WTC11 (cell line): ENCODE results near the gene DPPA5. TPM values are rescaled to one million over a fixed set of nuclear protein-coding genes. Genes with fewer than 3 reads are reported as not detected.

Source experiments
- ATAC-seq: fragments of 200-7000 bp; cut with Tn5 transposase; 2 replicates; pipeline ENCODE4 v1.10.0; 2021; ENCODE audit warnings: mild to moderate bottlenecking, moderate library complexity
- CTCF ChIA-PET: fragments of 300-600 bp; sonication (Branson Sonifier 250); formaldehyde crosslinking; loops from one replicate; lab custom pipeline; 2021; ENCODE audit warnings: antibody characterized with exemption; lab: Charles Lee
- POLR2A ChIA-PET: fragments of 350-600 bp; sonication (Branson Sonifier 250); formaldehyde crosslinking; loops from one replicate; lab custom pipeline; 2021; ENCODE audit warnings: antibody characterized with exemption; lab: Charles Lee
- DNase-seq: peaks from one replicate; pipeline ENCODE4 v3.0.0; 2021; ENCODE audit warnings: low spot score
- H3K27ac Mint-ChIP-seq: 2 replicates; pipeline ENCODE4 v1.8.0; 2021; ENCODE audit warnings: mixed read lengths
- H3K27me3 Mint-ChIP-seq: 2 replicates; pipeline ENCODE4 v1.8.0; 2021; ENCODE audit warnings: low read depth, mild to moderate bottlenecking, moderate library complexity, mixed read lengths
- H3K36me3 Mint-ChIP-seq: 2 replicates; pipeline ENCODE4 v1.8.0; 2021; ENCODE audit warnings: mixed read lengths
- H3K4me1 Mint-ChIP-seq: 2 replicates; pipeline ENCODE4 v1.8.0; 2022; ENCODE audit warnings: mixed read lengths
- H3K4me3 Mint-ChIP-seq: 2 replicates; pipeline ENCODE4 v1.8.0; 2021; ENCODE audit warnings: mild to moderate bottlenecking, moderate library complexity, mixed read lengths
- H3K9me3 Mint-ChIP-seq: 2 replicates; pipeline ENCODE4 v1.8.0; 2021; ENCODE audit warnings: mixed read lengths
- ATF3 ChIP-seq: sonication (generic); formaldehyde crosslinking; conservative IDR thresholded peaks from 2 replicates; pipeline ENCODE4 v1.8.1; 2022; ENCODE audit warnings: mild to moderate bottlenecking, missing genetic modification reagents
- CTCF ChIP-seq: fragments of 200-600 bp; IDR thresholded peaks from 2 replicates; pipeline ENCODE4 v1.8.0; 2022; ENCODE audit warnings: antibody characterized with exemption
- IRF2 ChIP-seq: sonication (generic); formaldehyde crosslinking; IDR thresholded peaks from 2 replicates; pipeline ENCODE4 v1.8.0; 2022; ENCODE audit warnings: low read depth, missing genetic modification reagents, borderline replicate concordance
- JUN ChIP-seq: sonication (generic); formaldehyde crosslinking; IDR thresholded peaks from 2 replicates; pipeline ENCODE4 v1.8.0; 2023; ENCODE audit warnings: mild to moderate bottlenecking, missing genetic modification reagents
- KAT7 ChIP-seq: sonication (generic); formaldehyde crosslinking; IDR thresholded peaks from 2 replicates; pipeline ENCODE4 v1.8.1; 2023; ENCODE audit warnings: missing genetic modification reagents, mild to moderate bottlenecking, borderline replicate concordance
- MYBL2 ChIP-seq: sonication (generic); formaldehyde crosslinking; IDR thresholded peaks from 2 replicates; pipeline ENCODE4 v1.8.1; 2023; ENCODE audit warnings: mild to moderate bottlenecking, moderate library complexity, missing genetic modification reagents
- NFE2L1 ChIP-seq: sonication (generic); formaldehyde crosslinking; IDR thresholded peaks from 2 replicates; pipeline ENCODE4 v1.8.1; 2023; ENCODE audit warnings: missing genetic modification reagents
- NFYB ChIP-seq: sonication (generic); formaldehyde crosslinking; conservative IDR thresholded peaks from 2 replicates; pipeline ENCODE4 v1.8.0; 2022; ENCODE audit warnings: low read depth, missing genetic modification reagents
- NR2C2 ChIP-seq: sonication (generic); formaldehyde crosslinking; IDR thresholded peaks from 2 replicates; pipeline ENCODE4 v1.8.0; 2022; ENCODE audit warnings: mild to moderate bottlenecking, missing genetic modification reagents
- NR3C1 ChIP-seq: sonication (generic); formaldehyde crosslinking; conservative IDR thresholded peaks from 2 replicates; pipeline ENCODE4 v1.8.1; 2023; ENCODE audit warnings: low read depth, mild to moderate bottlenecking, missing genetic modification reagents
- SMAD4 ChIP-seq: sonication (generic); formaldehyde crosslinking; IDR thresholded peaks from 2 replicates; pipeline ENCODE4 v1.8.0; 2022; ENCODE audit warnings: mild to moderate bottlenecking, missing genetic modification reagents
- SP1 ChIP-seq: sonication (generic); formaldehyde crosslinking; conservative IDR thresholded peaks from 2 replicates; pipeline ENCODE4 v1.8.1; 2022; ENCODE audit warnings: missing genetic modification reagents
- TEAD1 ChIP-seq: sonication (generic); formaldehyde crosslinking; IDR thresholded peaks from 2 replicates; pipeline ENCODE4 v1.8.0; 2022; ENCODE audit warnings: mild to moderate bottlenecking, missing genetic modification reagents
- ZNF121 ChIP-seq: sonication (generic); formaldehyde crosslinking; IDR thresholded peaks from 2 replicates; pipeline ENCODE4 v1.8.0; 2023; ENCODE audit warnings: missing genetic modification reagents
- ZNF416 ChIP-seq: fragments of 250-450 bp; sonication (Bioruptor Pico); IDR thresholded peaks from 2 replicates; pipeline ENCODE4 v1.9.0; 2021; ENCODE audit warnings: mild to moderate bottlenecking, inconsistent platforms
- total RNA-seq: library from RNA; stranded (reverse); gene quantifications from 3 replicates; pipeline ENCODE4 v1.2.3, GENCODE V29; 2021
- TF ChIP-seq, protein P1 (sequence below): sonication (generic); formaldehyde crosslinking; IDR thresholded peaks from 2 replicates; pipeline ENCODE4 v1.8.1; 2023; ENCODE audit warnings: mild to moderate bottlenecking, missing genetic modification reagents, moderate library complexity
- TF ChIP-seq, protein P2 (sequence below): sonication (generic); formaldehyde crosslinking; IDR thresholded peaks from 2 replicates; pipeline ENCODE4 v1.8.0; 2022; ENCODE audit warnings: mild to moderate bottlenecking, missing genetic modification reagents
- TF ChIP-seq, protein P3 (sequence below): fragments of 250-450 bp; sonication (Bioruptor Pico); IDR thresholded peaks from 2 replicates; pipeline ENCODE4 v1.8.0; 2021; ENCODE audit warnings: mild to moderate bottlenecking

The DPPA5 gene
- total RNA-seq, 1 experiment from 2014 or later, result 6.7 TPM

DNA sequence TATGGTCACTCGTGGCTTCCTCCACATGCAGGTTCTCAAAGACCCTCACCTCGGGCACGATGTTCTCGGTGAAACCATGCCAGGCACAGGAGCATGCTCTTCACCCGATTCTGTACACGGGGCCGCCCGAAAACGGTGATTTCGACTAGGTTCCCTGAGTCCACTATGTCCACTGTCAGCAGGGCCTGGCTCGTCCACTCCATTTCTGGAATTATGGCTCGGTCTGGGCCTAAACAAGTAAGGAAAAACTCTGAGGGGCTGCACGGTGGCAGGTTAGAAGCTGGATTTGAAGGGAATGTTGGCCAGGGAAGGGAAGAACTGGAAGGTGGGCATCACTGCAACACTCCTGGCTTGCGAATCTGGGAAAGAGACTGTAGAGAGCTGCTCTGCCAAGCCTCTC, 15.1 kb upstream of the DPPA5 start:
- Mint-ChIP-seq H3K27ac (no peak overlapping the region), H3K4me1 (peaks cover 12% of the 10 kb centered on the region), H3K9me3 (peaks cover 7% of the 10 kb centered on the region; the same call in 1 of the 2 replicates), H3K4me3 (no peak overlapping the region), H3K36me3 (no peaks in the 10 kb centered on the region), H3K27me3 (peaks cover 9% of the 10 kb centered on the region)
- TF ChIP-seq ATF3 (CRISPR knock-in tag) (no peak), NFYB (CRISPR knock-in tag) (no peak), NFE2L1 (CRISPR knock-in tag) (no peak), KAT7 (CRISPR knock-in tag) (no peak)
- TF ChIP-seq, protein P1, sequence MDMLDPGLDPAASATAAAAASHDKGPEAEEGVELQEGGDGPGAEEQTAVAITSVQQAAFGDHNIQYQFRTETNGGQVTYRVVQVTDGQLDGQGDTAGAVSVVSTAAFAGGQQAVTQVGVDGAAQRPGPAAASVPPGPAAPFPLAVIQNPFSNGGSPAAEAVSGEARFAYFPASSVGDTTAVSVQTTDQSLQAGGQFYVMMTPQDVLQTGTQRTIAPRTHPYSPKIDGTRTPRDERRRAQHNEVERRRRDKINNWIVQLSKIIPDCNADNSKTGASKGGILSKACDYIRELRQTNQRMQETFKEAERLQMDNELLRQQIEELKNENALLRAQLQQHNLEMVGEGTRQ (CRISPR knock-in tag), result no peak
- DNase-seq (no peak), ATAC-seq (no peak)
- POLR2A ChIA-PET, result no interaction called here
- CTCF ChIA-PET, result interaction anchor here (1.2 kb wide), 1 partner anchor 20 kb away, joined by 3 read pairs; no protein-coding TSS in a partner anchor

GRCh38 chr6:73368675-73369074, 14.6 kb upstream of the DPPA5 start:
- no peak overlapping the region for H3K27ac Mint-ChIP-seq
- peaks cover 7% of the 10 kb centered on the region; the same call in 1 of the 2 replicates for H3K9me3 Mint-ChIP-seq
- DNase-seq (no peak), ATAC-seq (no peak)
- POLR2A ChIA-PET, result no interaction called here
- H3K36me3 Mint-ChIP-seq, result no peaks in the 10 kb centered on the region
- peaks cover 12% of the 10 kb centered on the region for H3K4me1 Mint-ChIP-seq
- H3K27me3 Mint-ChIP-seq, result peaks cover 9% of the 10 kb centered on the region
- no peak overlapping the region for H3K4me3 Mint-ChIP-seq
- TF ChIP-seq SP1 (CRISPR knock-in tag) (no peak), NR2C2 (CRISPR knock-in tag) (no peak), ZNF121 (CRISPR knock-in tag) (no peak), IRF2 (CRISPR knock-in tag) (no peak), MYBL2 (CRISPR knock-in tag) (no peak), TEAD1 (CRISPR knock-in tag) (no peak), NFE2L1 (CRISPR knock-in tag) (no peak), CTCF (no peak), ZNF416 (CRISPR knock-in tag) (no peak), ATF3 (CRISPR knock-in tag) (no peak), JUN (CRISPR knock-in tag) (no peak), SMAD4 (CRISPR knock-in tag) (no peak), NR3C1 (CRISPR knock-in tag) (no peak)
- TF ChIP-seq, protein P2, sequence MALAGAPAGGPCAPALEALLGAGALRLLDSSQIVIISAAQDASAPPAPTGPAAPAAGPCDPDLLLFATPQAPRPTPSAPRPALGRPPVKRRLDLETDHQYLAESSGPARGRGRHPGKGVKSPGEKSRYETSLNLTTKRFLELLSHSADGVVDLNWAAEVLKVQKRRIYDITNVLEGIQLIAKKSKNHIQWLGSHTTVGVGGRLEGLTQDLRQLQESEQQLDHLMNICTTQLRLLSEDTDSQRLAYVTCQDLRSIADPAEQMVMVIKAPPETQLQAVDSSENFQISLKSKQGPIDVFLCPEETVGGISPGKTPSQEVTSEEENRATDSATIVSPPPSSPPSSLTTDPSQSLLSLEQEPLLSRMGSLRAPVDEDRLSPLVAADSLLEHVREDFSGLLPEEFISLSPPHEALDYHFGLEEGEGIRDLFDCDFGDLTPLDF (CRISPR knock-in tag), result no peak
- TF ChIP-seq, protein P3, sequence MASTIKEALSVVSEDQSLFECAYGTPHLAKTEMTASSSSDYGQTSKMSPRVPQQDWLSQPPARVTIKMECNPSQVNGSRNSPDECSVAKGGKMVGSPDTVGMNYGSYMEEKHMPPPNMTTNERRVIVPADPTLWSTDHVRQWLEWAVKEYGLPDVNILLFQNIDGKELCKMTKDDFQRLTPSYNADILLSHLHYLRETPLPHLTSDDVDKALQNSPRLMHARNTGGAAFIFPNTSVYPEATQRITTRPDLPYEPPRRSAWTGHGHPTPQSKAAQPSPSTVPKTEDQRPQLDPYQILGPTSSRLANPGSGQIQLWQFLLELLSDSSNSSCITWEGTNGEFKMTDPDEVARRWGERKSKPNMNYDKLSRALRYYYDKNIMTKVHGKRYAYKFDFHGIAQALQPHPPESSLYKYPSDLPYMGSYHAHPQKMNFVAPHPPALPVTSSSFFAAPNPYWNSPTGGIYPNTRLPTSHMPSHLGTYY (CRISPR knock-in tag), result no peak
- CTCF ChIA-PET, result interaction anchor here (1.1 to 1.2 kb wide), 3 partner anchors 20 to 83 kb away, joined by 3 to 4 read pairs (median 3); no protein-coding TSS in a partner anchor
